ENCODE data around the gene PEAK1. TPM values are rescaled to one million over a fixed set of nuclear protein-coding genes. Genes with fewer than 3 reads are reported as not detected.
A peak's percentile ranks its signal among the peaks of the same experiment; 100 is the strongest.

The PEAK1 gene
- total and polyA plus RNA-seq, 2 donors (not counting 3 experiments of a cell fraction or from before 2014, with no cell fraction given): 17.9 to 91.9 TPM

GRCh38 chr15:77243135-77243534 is 176.8 kb downstream of the PEAK1 start:
- H3K4me3 ChIP-seq (replicated peaks in 1 of 3; ENCODE audit: insufficient read depth in 1 of 3, low read depth in 1 of 3, low read length in 3 of 3): no peak overlapping the region
- no peak overlapping the region for H2AFZ ChIP-seq (ENCODE audit: low read depth, low read length)
- H3K4me1 ChIP-seq (ENCODE audit: control insufficient read depth, extremely low read depth, insufficient read depth, low read length): no peaks in the 10 kb centered on the region
- ChIA-PET POLR2A (no interaction called here), CTCF (interaction anchor here (1.1 kb wide), 1 partner anchor 124 kb away, joined by 3 read pairs; no protein-coding TSS in a partner anchor)
- H4K20me1 ChIP-seq (replicated peaks; ENCODE audit: control insufficient read depth, extremely low read depth, insufficient read depth, low read length): no peaks in the 10 kb centered on the region
- peak; percentile 21 for FAIRE-seq
- no TSS peak for BruUV-seq (replicated peaks)
- no peaks in the 10 kb centered on the region for H3K36me3 ChIP-seq (ENCODE audit: control insufficient read depth in 2 of 2, extremely low read depth in 1 of 2, insufficient read depth in 2 of 2, low read length in 2 of 2)
- intact Hi-C loops (cut with micrococcal nuclease) (no loop called here), dilution Hi-C loops (cut with MboI; ENCODE audit: extremely low pct_ligation_motif_present, low sequenced_read_pairs) (no loop called here)
- DNase-seq (ENCODE audit: low read depth, low spot score): peak; percentile 15
- TF ChIP-seq FOS (IDR thresholded peaks at IDR 0.05; ENCODE audit: borderline replicate concordance, insufficient read depth, low read length) (no peak), MYC (IDR thresholded peaks at IDR 0.05; ENCODE audit: low read depth, low read length) (no peak), JUN (IDR thresholded peaks at IDR 0.05; ENCODE audit: borderline replicate concordance, insufficient read depth, insufficient read length, low read depth) (no peak)
- H3K9me3 ChIP-seq (replicated peaks; ENCODE audit: control insufficient read depth, insufficient read depth, low read length): no peaks in the 10 kb centered on the region
- no peak overlapping the region for H3K9ac ChIP-seq (replicated peaks; ENCODE audit: extremely low read depth, insufficient read depth, low read length)
- no peak overlapping the region for H3K4me2 ChIP-seq (ENCODE audit: insufficient read depth, low read length)
- H3K79me2 ChIP-seq (ENCODE audit: control insufficient read depth, insufficient read depth, low read length): peaks cover 2% of the 10 kb centered on the region
- H3K9me1 ChIP-seq (replicated peaks; ENCODE audit: control insufficient read depth, extremely low read depth, insufficient read depth, low read length): no peaks in the 10 kb centered on the region
- H3K27me3 ChIP-seq (ENCODE audit: control insufficient read depth in 2 of 2, insufficient read depth in 2 of 2, low read length in 2 of 2): no peaks in the 10 kb centered on the region
- H3K27ac ChIP-seq (ENCODE audit: insufficient read depth, low read depth, low read length): no peak overlapping the region

- ChIA-PET POLR2A (no interaction called here), CTCF (interaction anchor here (1.3 to 2.2 kb wide), 2 partner anchors 15 to 303 kb away, joined by 4 to 6 read pairs; no protein-coding TSS in a partner anchor)
- BruUV-seq (replicated peaks): no TSS peak
- Histone ChIP-seq H2AFZ (ENCODE audit: low read depth, low read length) (no peak overlapping the region), H3K79me2 (ENCODE audit: control insufficient read depth, insufficient read depth, low read length) (peaks cover 2% of the 10 kb centered on the region), H3K27ac (ENCODE audit: insufficient read depth, low read depth, low read length) (no peak overlapping the region), H3K4me2 (ENCODE audit: insufficient read depth, low read length) (no peak overlapping the region), H3K36me3 (ENCODE audit: control insufficient read depth in 2 of 2, extremely low read depth in 1 of 2, insufficient read depth in 2 of 2, low read length in 2 of 2) (no peaks in the 10 kb centered on the region), H3K9me1 (replicated peaks; ENCODE audit: control insufficient read depth, extremely low read depth, insufficient read depth, low read length) (no peaks in the 10 kb centered on the region), H3K9ac (replicated peaks; ENCODE audit: extremely low read depth, insufficient read depth, low read length) (no peak overlapping the region), H4K20me1 (replicated peaks; ENCODE audit: control insufficient read depth, extremely low read depth, insufficient read depth, low read length) (no peaks in the 10 kb centered on the region), H3K4me1 (ENCODE audit: control insufficient read depth, extremely low read depth, insufficient read depth, low read length) (no peaks in the 10 kb centered on the region), H3K27me3 (ENCODE audit: control insufficient read depth in 2 of 2, insufficient read depth in 2 of 2, low read length in 2 of 2) (no peaks in the 10 kb centered on the region), H3K9me3 (replicated peaks; ENCODE audit: control insufficient read depth, insufficient read depth, low read length) (no peaks in the 10 kb centered on the region), H3K4me3 (replicated peaks in 1 of 3; ENCODE audit: insufficient read depth in 1 of 3, low read depth in 1 of 3, low read length in 3 of 3) (no peak overlapping the region)
- dilution Hi-C loops (cut with MboI; ENCODE audit: extremely low pct_ligation_motif_present, low sequenced_read_pairs) (no loop called here), intact Hi-C loops (cut with micrococcal nuclease) (no loop called here)
- DNase-seq (ENCODE audit: low read depth, low spot score) (no peak), FAIRE-seq (no peak)
- TF ChIP-seq POLR2AphosphoS5 (IDR thresholded peaks at IDR 0.05; ENCODE audit: insufficient read depth, low read depth, low read length) (no peak), POLR2A (IDR thresholded peaks at IDR 0.05; ENCODE audit: low read depth, low read length) (no peak), FOS (IDR thresholded peaks at IDR 0.05; ENCODE audit: borderline replicate concordance, insufficient read depth, low read length) (no peak), MYC (IDR thresholded peaks at IDR 0.05; ENCODE audit: low read depth, low read length) (no peak), EZH2 (IDR thresholded peaks at IDR 0.05; ENCODE audit: borderline replicate concordance, low read depth, low read length, severe bottlenecking) (no peak), CTCF (IDR thresholded peaks at IDR 0.05; ENCODE audit: extremely low read depth in 1 of 2, insufficient read depth in 1 of 2, low read depth in 1 of 2, low read length in 2 of 2) (no peak), MAX (IDR thresholded peaks at IDR 0.05; ENCODE audit: insufficient read depth, insufficient read length) (no peak), JUN (IDR thresholded peaks at IDR 0.05; ENCODE audit: borderline replicate concordance, insufficient read depth, insufficient read length, low read depth) (no peak), GATA2 (IDR thresholded peaks at IDR 0.05; ENCODE audit: insufficient read depth, insufficient read length, low read depth, low read length) (no peak)
Measured at GRCh38 chr15:77239882-77240608, 179.9 kb downstream of the PEAK1 start.
